Measurements from ENCODE around the gene ZG16.

DNA sequence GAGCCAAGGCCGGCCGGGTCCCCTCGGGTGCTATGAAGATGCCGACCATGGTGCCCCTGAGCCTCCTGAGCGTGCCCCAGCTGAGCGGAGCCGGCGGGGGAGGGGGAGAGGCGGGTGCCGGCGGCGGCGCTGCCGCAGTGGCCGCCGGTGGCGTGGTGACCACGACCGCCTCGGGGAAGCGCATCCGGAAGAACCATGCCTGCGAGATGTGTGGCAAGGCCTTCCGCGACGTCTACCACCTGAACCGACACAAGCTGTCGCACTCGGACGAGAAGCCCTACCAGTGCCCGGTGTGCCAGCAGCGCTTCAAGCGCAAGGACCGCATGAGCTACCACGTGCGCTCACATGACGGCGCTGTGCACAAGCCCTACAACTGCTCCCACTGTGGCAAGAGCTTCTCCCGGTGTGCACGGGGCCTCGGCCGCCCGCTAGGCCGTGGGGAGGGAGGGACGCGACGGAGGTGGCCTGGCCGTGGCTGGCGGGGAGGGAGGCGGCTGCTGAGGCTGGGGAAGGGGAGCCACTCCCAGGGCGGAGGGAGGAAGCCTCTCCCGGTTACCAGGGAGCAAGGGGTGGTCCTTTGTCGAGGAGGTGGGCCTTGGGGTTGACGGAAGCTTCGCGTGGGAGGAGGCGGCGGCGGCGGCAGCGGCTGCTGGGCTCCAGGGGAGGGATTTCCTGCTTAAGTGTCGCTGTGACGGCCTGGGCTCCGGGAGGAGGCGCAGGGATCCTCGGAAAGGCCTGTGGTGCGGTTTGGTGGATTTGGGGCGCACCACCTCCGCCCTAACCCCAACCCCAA, 29.6 kb downstream of the ZG16 start:
- TF ChIP-seq, protein P1, sequence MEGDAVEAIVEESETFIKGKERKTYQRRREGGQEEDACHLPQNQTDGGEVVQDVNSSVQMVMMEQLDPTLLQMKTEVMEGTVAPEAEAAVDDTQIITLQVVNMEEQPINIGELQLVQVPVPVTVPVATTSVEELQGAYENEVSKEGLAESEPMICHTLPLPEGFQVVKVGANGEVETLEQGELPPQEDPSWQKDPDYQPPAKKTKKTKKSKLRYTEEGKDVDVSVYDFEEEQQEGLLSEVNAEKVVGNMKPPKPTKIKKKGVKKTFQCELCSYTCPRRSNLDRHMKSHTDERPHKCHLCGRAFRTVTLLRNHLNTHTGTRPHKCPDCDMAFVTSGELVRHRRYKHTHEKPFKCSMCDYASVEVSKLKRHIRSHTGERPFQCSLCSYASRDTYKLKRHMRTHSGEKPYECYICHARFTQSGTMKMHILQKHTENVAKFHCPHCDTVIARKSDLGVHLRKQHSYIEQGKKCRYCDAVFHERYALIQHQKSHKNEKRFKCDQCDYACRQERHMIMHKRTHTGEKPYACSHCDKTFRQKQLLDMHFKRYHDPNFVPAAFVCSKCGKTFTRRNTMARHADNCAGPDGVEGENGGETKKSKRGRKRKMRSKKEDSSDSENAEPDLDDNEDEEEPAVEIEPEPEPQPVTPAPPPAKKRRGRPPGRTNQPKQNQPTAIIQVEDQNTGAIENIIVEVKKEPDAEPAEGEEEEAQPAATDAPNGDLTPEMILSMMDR (IDR thresholded peaks at IDR 0.05; ENCODE audit: borderline replicate concordance, extremely low read depth, low read length, poor library complexity, severe bottlenecking), result peak; percentile 67
- no peak for TF ChIP-seq EZH2 (IDR thresholded peaks at IDR 0.05; ENCODE audit: borderline replicate concordance, low read depth, low read length, severe bottlenecking)

Data from DND-41 (cell line).